Measurements from ENCODE around the gene UGT1A5.

The UGT1A5 gene

DNA sequence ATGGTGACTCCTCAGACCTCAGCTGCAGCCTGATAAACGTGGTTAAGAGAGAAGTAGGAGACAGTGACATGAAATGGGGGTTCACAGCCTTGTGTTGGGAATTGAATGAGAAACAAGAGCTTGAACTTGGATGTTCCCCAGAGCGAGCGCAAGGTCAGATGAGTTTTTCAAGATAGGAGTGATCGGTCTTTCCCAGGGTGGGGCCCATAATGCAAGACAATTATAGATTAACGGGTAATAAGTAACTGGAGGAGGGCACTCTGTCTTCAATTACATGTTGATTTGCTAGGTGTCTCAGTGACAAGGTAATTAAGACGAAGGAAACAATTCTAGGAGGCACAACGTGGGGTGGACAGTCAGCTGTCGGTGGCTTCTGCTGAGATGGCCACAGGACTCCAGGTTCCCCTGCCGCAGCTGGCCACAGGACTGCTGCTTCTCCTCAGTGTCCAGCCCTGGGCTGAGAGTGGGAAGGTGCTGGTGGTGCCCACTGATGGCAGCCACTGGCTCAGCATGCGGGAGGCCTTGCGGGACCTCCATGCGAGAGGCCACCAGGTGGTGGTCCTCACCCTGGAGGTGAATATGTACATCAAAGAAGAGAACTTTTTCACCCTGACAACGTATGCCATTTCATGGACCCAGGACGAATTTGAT, at the start of gene UGT1A5:
Gene UGT1A5 (plus strand): TSS at position 297 of the 651 bp plus-strand sequence. CDS start 85 bp downstream, at position 382.
- no peak for DNase-seq

DNA sequence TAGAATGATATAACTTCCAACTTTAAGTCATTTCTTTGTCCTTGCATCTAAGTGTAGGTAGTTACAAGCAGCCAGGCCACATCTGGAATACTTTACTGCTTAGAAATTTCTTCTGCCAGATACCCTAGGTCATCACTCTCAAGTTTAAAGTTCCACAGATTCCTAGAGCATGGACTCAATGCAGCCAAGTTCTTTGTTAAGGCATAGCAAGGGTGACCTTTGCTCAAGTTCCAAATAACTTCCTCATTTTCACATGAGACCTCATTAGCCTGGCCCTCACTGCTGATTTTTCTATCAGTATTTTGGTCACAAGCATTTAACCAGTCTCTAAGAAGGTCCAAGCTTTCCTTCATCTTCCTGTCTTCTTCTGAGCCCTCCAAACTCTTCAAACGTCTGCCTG, 48.8 kb upstream of the UGT1A5 start:
- no peak for DNase-seq

DNA sequence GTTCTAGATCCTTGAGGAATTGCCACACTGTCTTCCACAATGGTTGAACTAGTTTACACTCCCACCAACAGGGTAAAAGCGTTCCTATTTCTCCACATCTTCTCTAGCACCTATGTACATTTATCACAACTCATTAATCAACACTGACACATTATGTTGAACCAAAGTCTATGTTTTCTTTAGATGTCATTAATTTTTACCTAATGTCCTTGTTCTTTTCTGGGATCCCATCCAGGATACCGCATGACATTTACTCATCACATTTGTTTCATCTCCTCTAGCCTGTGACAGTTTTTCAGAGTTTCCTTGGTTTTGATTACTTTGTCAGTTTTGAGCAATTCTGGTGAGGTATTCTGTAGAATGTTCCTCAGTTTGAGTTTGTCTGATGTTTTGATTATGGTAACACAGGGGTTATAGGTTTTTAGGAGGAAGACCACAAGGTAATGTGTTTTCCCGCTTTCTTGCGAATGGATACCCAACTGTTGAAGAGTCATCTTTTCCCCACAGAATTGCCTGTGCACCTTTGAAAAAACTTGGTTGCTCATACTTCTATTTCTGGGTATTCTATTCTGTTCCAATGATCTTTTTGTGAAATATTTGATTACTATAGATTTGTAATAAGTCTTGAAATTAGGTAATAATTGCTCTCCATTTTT, 44.0 kb upstream of the UGT1A5 start:
- DNase-seq = no peak

DNA sequence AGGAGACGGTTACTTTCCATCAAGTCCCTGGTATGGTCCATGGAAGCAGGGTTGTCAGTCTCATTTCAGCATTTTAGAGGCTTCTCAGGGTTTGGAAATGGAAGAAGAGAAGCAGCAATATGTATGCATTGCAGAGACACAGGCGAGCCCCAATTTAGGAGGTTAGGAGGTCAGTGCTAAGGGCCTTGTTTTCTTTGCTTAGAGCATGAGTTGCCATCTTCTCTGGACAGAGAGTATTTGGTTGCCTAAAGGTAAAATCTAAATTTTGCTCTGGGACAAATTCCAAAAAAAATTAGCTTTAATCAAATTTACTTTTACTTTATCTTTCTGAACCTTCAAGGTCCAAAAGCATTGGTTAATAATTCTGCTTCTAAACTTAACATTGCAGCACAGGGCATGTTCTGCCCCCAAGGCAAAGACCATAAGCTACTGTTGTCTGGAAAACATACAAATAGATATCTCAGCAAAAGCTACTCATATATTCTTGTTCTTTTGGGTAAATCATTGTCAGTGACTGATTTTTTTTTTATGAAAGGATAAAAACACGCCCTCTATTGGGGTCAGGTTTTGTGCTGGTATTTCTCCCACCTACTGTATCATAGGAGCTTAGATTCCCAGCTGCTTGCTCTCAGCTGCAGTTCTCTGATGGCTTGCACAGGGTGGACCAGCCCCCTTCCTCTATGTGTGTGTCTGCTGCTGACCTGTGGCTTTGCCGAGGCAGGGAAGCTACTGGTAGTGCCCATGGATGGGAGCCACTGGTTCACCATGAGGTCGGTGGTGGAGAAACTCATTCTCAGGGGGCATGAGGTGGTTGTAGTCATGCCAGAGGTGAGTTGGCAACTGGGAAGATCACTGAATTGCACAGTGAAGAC, 41.2 kb upstream of the UGT1A5 start, which contains the start of gene UGT1A9:
Gene UGT1A9 (plus strand): TSS at position 609 of the 872 bp plus-strand sequence. CDS start 37 bp downstream, at position 646.
- DNase-seq = no peak

GRCh38 chr2:233672886-233673285, 39.8 kb upstream of the UGT1A5 start:
- no peak for DNase-seq

DNA sequence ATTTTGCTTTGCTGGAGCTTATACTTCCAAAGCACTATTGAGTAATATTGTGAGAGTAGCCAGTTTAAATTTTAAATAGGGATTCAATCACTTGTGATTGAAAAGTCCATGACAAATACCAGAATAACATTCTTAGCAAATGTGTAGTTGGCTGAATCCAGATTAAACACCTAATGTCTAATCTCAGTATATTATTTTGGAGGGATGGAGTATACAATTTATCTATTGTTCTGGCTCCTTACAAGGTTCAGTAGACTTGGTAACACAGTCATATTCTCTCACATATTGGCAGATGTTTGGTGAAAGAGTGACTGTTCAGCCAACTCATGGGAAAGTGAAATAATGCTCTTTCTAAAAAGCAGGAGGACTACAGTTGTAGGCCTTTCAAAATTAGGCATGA, 38.8 kb upstream of the UGT1A5 start:
- DNase-seq = no peak

- no peak for DNase-seq
Measured at GRCh38 chr2:233674314-233674713, 38.4 kb upstream of the UGT1A5 start.

DNA sequence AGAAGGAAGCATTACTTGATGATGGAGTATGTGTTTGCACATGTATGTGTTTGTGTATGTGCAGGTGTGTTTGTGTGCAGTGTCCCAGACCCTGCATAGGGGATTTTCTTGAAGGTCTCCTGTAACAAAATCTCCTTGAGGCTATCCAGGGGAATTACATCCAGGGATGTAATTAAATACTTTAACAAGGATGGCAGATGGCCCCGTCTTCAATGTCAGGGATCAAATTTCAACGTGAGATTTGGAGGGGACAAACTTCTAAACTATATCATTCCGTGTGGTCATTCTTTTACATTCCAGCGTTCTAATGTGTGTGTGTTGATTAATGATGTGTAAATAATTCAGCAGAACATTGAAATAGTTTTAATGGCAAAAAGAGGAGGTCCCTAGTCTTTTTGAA, 37.7 kb upstream of the UGT1A5 start:
- DNase-seq = no peak

- no peak for DNase-seq
Measured at GRCh38 chr2:233676046-233676445, 36.7 kb upstream of the UGT1A5 start.

DNA sequence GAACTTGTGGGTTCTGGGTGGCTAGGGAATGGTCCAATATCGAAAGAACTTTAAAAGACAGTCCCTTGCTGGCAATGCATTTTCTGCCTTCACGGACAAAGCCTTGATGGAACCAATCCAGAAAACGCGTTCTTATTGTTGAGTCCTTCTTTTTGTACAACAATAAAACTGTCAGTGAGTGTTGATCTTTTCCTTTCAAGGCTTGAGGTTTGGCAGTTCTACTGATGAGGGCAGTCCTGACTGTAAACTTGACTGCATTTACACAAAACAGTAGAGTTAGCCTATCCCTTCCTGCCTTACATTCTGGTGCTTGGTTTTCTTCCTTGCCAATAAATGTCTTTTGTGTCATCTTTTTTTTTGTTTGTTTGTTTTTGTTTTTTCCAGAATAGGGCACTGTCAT, 33.5 kb upstream of the UGT1A5 start:
- DNase-seq = no peak

DNA sequence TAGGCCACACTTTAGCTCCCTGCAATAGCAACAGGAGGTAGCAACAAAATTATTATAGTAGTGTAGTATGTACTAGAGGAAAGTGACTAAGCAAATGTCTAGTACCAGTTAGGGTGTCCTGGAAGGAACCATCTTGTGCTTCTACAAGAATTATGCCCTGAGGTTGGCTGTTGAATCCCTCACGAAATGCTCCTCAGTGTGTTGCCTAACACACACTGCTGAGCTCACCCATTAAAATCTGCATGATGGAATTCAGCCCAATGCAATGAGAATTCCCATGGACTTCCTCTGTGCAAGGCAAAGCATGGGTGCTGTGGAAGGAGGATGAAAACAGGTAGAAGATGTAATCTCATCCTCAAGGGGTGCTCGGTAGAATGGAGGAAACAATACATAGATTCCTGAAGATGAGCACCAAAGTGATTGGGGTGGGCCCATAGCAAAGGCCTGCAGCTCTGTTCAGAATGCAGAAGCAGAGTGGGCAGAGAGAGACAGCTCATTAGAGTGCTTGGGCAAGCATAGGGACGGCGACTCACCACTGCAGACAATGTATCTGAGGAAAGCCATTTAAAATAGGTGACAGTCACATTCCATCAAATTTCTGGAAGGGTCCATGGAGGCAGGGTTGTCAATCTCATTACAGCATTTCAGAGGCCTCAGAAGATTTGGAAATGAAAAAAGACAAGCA, 32.2 kb upstream of the UGT1A5 start:
- DNase-seq = no peak

- DNase-seq = no peak
Measured at GRCh38 chr2:233681521-233682099, 31.1 kb upstream of the UGT1A5 start, which contains the start of gene UGT1A7. UGT1A7 (plus strand) TSS chr2:233681901; CDS start chr2:233681938, 37 bp downstream.

DNA sequence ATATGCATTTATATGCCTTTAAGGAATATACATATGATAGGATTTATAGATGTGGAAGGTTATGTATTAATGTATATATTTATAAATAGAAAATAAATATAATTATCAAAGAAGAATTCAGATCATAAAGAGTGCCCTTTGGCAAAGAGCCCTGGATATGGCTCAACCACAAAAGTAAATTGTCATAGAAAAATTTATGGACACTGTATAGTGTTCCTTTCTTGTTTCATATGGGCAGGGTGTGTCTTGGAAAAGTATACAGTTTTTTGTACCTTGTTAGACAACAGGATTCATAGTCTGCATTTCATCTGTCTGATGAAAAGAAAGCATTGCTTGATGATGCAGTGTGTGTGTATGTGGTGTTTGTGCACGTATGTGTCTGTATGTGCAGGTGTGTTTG, 28.1 kb upstream of the UGT1A5 start:
- no peak for DNase-seq

GRCh38 chr2:233686928-233687327, 25.8 kb upstream of the UGT1A5 start:
- no peak for DNase-seq

DNA sequence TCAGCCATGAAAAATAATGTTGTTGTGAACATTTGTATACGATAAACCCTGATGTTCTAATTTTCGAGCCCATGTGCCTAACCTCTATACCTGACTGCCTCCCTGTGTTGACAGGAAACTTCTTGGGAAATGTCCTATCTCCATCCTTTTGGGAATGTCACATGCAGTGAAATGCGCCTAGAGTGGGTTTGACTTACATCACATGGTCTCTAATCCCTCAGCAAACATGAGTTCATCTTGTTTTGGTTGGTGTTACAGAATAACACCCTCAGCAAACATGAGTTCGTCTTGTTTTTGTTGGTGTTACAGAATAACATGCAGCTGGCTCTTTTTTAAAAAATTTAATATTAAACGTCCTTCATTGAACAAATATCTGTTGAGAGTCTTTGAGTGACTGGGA, 24.4 kb upstream of the UGT1A5 start:
- no peak for DNase-seq

DNA sequence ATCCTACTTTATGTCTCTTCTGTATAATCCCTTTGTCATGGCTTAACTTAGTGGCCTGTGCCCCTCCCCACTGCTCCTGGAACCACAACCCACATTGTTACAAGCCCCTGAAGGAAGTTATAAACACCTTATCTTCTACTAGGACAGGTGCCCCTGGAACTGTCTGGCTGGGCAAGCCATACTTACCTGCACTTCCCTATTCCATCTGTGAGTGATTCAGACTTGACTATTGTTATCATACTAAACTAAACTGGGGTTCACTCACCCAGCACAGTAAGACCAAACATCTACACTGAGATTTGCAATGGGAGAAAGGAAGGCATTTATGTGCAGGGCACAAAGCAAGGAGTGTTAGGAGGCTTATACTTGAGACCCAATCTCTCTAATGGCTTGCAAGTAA, 23.7 kb upstream of the UGT1A5 start:
- no peak for DNase-seq

DNA sequence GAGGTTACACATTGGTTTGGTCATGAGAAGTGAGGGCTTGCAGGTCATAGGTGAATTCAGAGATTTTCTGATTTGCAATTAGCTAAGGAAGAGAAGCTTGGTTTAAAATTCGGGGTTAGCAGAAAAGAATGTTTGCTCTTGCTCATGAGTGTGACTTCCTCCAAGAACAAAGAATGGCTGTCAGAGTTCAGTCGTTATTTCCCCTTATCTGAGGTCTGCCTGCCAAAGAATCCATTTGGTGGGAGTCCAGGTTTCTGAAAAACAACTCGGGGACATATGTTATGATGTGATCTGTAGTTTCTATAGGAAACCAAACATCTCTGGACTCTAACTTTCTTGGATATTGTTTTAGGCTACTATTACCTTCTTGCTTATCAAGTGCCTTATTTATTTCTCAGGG, 23.2 kb upstream of the UGT1A5 start:
- DNase-seq = no peak

- DNase-seq = no peak
Measured at GRCh38 chr2:233690444-233690843, 22.3 kb upstream of the UGT1A5 start.

GRCh38 chr2:233691443-233692433, 21.0 kb upstream of the UGT1A5 start:
- DNase-seq = no peak

DNA sequence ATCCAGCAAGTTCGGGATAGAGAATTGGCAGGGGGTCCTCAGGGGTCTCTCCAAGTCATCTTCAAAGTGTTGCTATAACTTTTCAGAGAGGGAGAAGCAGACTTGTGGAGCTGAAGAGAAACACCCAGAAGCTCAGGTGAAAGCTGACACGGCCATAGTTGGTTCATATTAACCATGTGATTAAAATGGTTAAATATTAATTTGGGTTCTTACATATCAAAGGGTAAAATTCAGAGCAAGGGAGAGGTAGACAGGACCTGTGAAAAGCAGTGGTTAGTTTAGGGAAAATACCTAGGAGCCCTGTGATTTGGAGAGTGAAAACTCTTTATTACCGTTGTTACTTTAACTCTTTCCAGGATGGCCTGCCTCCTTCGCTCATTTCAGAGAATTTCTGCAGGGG, 20.1 kb upstream of the UGT1A5 start, which contains the start of gene UGT1A6:
Gene UGT1A6 (plus strand): TSS at position 243 of the 400 bp plus-strand sequence. CDS start 115 bp downstream, at position 358.
- DNase-seq = no peak

DNA sequence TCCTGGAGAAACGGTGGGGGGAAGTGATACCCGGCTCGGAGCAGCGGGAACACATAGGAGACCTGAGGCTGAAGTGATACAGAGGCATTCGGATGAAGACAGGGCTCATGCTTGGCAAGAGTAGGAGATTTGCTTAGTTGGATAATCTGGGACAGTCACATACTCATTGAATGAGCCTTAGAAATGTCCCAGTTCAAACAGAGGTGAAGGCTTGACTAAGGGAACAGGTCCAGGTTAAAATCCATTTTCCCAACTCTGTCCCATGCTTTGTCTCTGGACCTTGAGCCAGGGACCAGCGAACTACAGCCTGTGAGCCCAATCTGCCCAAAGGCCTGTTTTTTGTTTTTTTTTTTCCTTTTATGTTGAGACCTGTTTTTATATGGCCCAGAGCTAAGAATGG, 18.7 kb upstream of the UGT1A5 start:
- DNase-seq = no peak

All from midbrain (tissue), 1 donor.